H1 (cell line): ENCODE measurements around the gene CD300LF. TPM values are rescaled to one million over a fixed set of nuclear protein-coding genes. Genes with fewer than 3 reads are reported as not detected.

Experiments
- CTCF ChIA-PET: fragments of 300-600 bp; sonication (Branson Sonifier 250); formaldehyde crosslinking; loops from one replicate; lab custom pipeline; 2021; ENCODE audit not compliant: partially characterized antibody; lab: Charles Lee
- POLR2A ChIA-PET: fragments of 300-600 bp; sonication (Branson Sonifier 250); formaldehyde crosslinking; loops from one replicate; lab custom pipeline; 2021; ENCODE audit warnings: inconsistent platforms; ENCODE audit not compliant: partially characterized antibody; lab: Charles Lee
- DNase-seq, 2 experiments: peaks; one replicate each; pipeline versions ENCODE4 v3.0.0 to v3.0.0-alpha.2; 2010 to 2022; ENCODE audit warnings: low spot score in 2 of 2, low read depth in 1 of 2, mixed read lengths in 1 of 2
- FAIRE-seq: peaks from 2 replicates; lab custom pipeline; 2011; peaks lifted over from hg19 to GRCh38; lab: Jason Lieb, UNC
- H2AFZ ChIP-seq: 2 replicates; pipeline ENCODE4 v1.8.1; 2012; ENCODE audit warnings: low read length, inconsistent platforms
- H2AK5ac ChIP-seq: 2 replicates; pipeline ENCODE4 v1.6.1; 2013; ENCODE audit warnings: low read depth, low read length
- H2BK120ac ChIP-seq: replicated peaks from 2 replicates; pipeline ENCODE3; 2013; ENCODE audit warnings: low read depth, low read length, inconsistent platforms
- H2BK12ac ChIP-seq: 2 replicates; pipeline ENCODE4 v1.6.1; 2013; ENCODE audit warnings: low read depth, low read length
- H2BK15ac ChIP-seq: 2 replicates; pipeline ENCODE4 v1.6.1; 2013; ENCODE audit warnings: low read length
- H2BK20ac ChIP-seq: 2 replicates; pipeline ENCODE4 v1.6.1; 2013; ENCODE audit warnings: low read length
- H2BK5ac ChIP-seq: 2 replicates; pipeline ENCODE4 v1.6.1; 2013; ENCODE audit warnings: low read depth, low read length
- H3K14ac ChIP-seq: 2 replicates; pipeline ENCODE4 v1.6.1; 2013; ENCODE audit warnings: inconsistent platforms; ENCODE audit not compliant: insufficient read length
- H3K18ac ChIP-seq: 2 replicates; pipeline ENCODE4 v1.6.1; 2013; ENCODE audit warnings: low read length; ENCODE audit errors: extremely low read depth
- H3K23ac ChIP-seq: 2 replicates; pipeline ENCODE4 v1.6.1; 2013; ENCODE audit warnings: inconsistent platforms; ENCODE audit not compliant: insufficient read length
- H3K23me2 ChIP-seq: 2 replicates; pipeline ENCODE4 v1.6.1; 2013; ENCODE audit warnings: low read depth, low read length
- H3K27ac ChIP-seq: 2 replicates; pipeline ENCODE4 v1.6.1; 2011; ENCODE audit warnings: low read depth, low read length, inconsistent platforms
- H3K27me3 ChIP-seq, 4 experiments: replicated peaks in 1 of 4; 1 replicate in 1 of 4; 2 replicates in 3 of 4; pipeline versions ENCODE4 v1.6.1 to v1.8.1; 2011 to 2013; ENCODE audit warnings: low read length in 3 of 4, mild to moderate bottlenecking in 3 of 4, inconsistent platforms in 2 of 4, mixed read lengths in 2 of 4, moderate library complexity in 1 of 4; ENCODE audit not compliant: control insufficient read depth in 3 of 4, insufficient read depth in 3 of 4; ENCODE audit errors: extremely low read depth in 1 of 4
- H3K36me3 ChIP-seq, 4 experiments: 2 replicates each; pipeline versions ENCODE4 v1.6.1 to v1.8.1; 2011 to 2013; ENCODE audit warnings: mild to moderate bottlenecking in 4 of 4, low read length in 3 of 4, moderate library complexity in 2 of 4, control low read depth in 1 of 4, inconsistent platforms in 1 of 4; ENCODE audit not compliant: insufficient read depth in 4 of 4, control insufficient read depth in 2 of 4
- H3K4ac ChIP-seq: replicated peaks from 2 replicates; pipeline ENCODE3; 2013; ENCODE audit warnings: low read length, low read depth, mixed read lengths, inconsistent platforms; ENCODE audit not compliant: insufficient read length
- H3K4me1 ChIP-seq, 4 experiments: replicated peaks in 1 of 4; 1 replicate in 1 of 4; 2 replicates in 3 of 4; pipeline versions ENCODE4 v1.6.1 to v1.8.1; 2011 to 2013; ENCODE audit warnings: low read length in 3 of 4, inconsistent platforms in 2 of 4, mixed read lengths in 1 of 4; ENCODE audit not compliant: insufficient read depth in 4 of 4, control insufficient read depth in 3 of 4
- H3K4me2 ChIP-seq, 2 experiments: 2 replicates each; pipeline versions ENCODE4 v1.6.1 to v1.8.1; 2011 to 2013; ENCODE audit warnings: low read depth in 2 of 2, low read length in 2 of 2, control low read depth in 1 of 2, inconsistent platforms in 1 of 2, mild to moderate bottlenecking in 1 of 2; ENCODE audit not compliant: insufficient read depth in 1 of 2
- H3K4me3 ChIP-seq, 4 experiments: fragments of 200-600, 300-600 bp in 1 of 4; sonication (generic), shearing (Covaris generic), sonication (Bioruptor Twin) in 1 of 4; 2 replicates each; pipeline versions ENCODE4 v1.5.1 to v1.8.1; 2011 to 2016; ENCODE audit warnings: low read length in 4 of 4, low read depth in 3 of 4, control low read depth in 2 of 4, inconsistent platforms in 2 of 4, mild to moderate bottlenecking in 2 of 4, mixed read lengths in 1 of 4, moderate library complexity in 1 of 4; ENCODE audit not compliant: insufficient read depth in 2 of 4; ENCODE audit errors: extremely low read depth in 1 of 4
- H3K56ac ChIP-seq: replicated peaks from 2 replicates; pipeline ENCODE3; 2013; ENCODE audit warnings: low read depth, mild to moderate bottlenecking, mixed read lengths, low read length, inconsistent platforms; ENCODE audit not compliant: insufficient read length
- H3K79me1 ChIP-seq: 2 replicates; pipeline ENCODE4 v1.6.1; 2013; ENCODE audit warnings: low read depth, low read length, control low read depth
- H3K79me2 ChIP-seq, 2 experiments: 2 replicates each; pipeline versions ENCODE4 v1.6.1 to v1.8.1; 2012 to 2013; ENCODE audit warnings: low read length in 2 of 2, mild to moderate bottlenecking in 2 of 2, inconsistent platforms in 1 of 2; ENCODE audit not compliant: insufficient read depth in 2 of 2, control insufficient read depth in 1 of 2
- H3K9ac ChIP-seq, 4 experiments: replicated peaks in 1 of 4; 1 replicate in 1 of 4; 2 replicates in 3 of 4; pipeline versions ENCODE4 v1.6.1 to v1.8.1; 2011 to 2013; ENCODE audit warnings: low read depth in 3 of 4, low read length in 3 of 4, control low read depth in 2 of 4, mild to moderate bottlenecking in 2 of 4, moderate library complexity in 2 of 4, inconsistent platforms in 1 of 4; ENCODE audit errors: extremely low read depth in 1 of 4
- H3K9me3 ChIP-seq, 2 experiments: 2 replicates each; pipeline versions ENCODE4 v1.6.1 to v1.8.1; 2012 to 2013; ENCODE audit warnings: mild to moderate bottlenecking in 2 of 2, moderate library complexity in 2 of 2, control low read depth in 1 of 2, inconsistent platforms in 1 of 2, low read depth in 1 of 2, low read length in 1 of 2, mixed read lengths in 1 of 2; ENCODE audit not compliant: insufficient read depth in 2 of 2
- H4K20me1 ChIP-seq, 2 experiments: replicated peaks in 1 of 2; 2 replicates each; pipeline versions ENCODE3 to v1.8.1; 2011 to 2013; ENCODE audit warnings: inconsistent platforms in 2 of 2, low read length in 2 of 2, mild to moderate bottlenecking in 1 of 2; ENCODE audit not compliant: insufficient read depth in 2 of 2, control insufficient read depth in 1 of 2
- H4K5ac ChIP-seq: 2 replicates; pipeline ENCODE4 v1.6.1; 2013; ENCODE audit warnings: low read length, low read depth, mixed read lengths, inconsistent platforms; ENCODE audit not compliant: insufficient read length
- H4K8ac ChIP-seq: 2 replicates; pipeline ENCODE4 v1.8.0; 2013; ENCODE audit warnings: mild to moderate bottlenecking, moderate library complexity, low read length, inconsistent platforms; ENCODE audit not compliant: insufficient read depth; ENCODE audit errors: extremely low read depth
- H4K91ac ChIP-seq: replicated peaks from 2 replicates; pipeline ENCODE3; 2013; ENCODE audit warnings: low read length, mixed read lengths, inconsistent platforms; ENCODE audit not compliant: insufficient read length
- CHD1 ChIP-seq: IDR thresholded peaks from 2 replicates; pipeline ENCODE4 v1.6.1; 2012; ENCODE audit warnings: low read depth, low read length, improper control_type of control experiment
- EZH2 ChIP-seq: fragments of 200-600 bp; sonication (generic); IDR thresholded peaks from 2 replicates; pipeline ENCODE4 v1.7.1; 2012; ENCODE audit warnings: low read depth, mild to moderate bottlenecking, moderate library complexity, low read length, inconsistent platforms; ENCODE audit not compliant: severe bottlenecking
- JUN ChIP-seq: IDR thresholded peaks from 2 replicates; pipeline ENCODE4 v1.6.1; 2011; ENCODE audit warnings: low read depth, mild to moderate bottlenecking, improper control_type of control experiment, low read length
- JUND ChIP-seq: IDR thresholded peaks from 2 replicates; pipeline ENCODE4 v1.6.1; 2011; ENCODE audit warnings: mild to moderate bottlenecking, improper control_type of control experiment, low read length
- POU5F1 ChIP-seq: IDR thresholded peaks from 2 replicates; pipeline ENCODE4 v1.6.1; 2011; ENCODE audit warnings: low read depth, mild to moderate bottlenecking, low read length, moderate library complexity
- WGBS, 2 experiments: shearing (Covaris generic) in 1 of 2; methylation state at CpG; one replicate each; pipeline versions ENCODE4 v1.1.6 to v1.1.7; 2013 to 2015; ENCODE audit warnings: low lambda C conversion rate in 2 of 2, mixed read lengths in 2 of 2, inconsistent platforms in 1 of 2, low coverage in 1 of 2, missing lambda C conversion rate in 1 of 2; ENCODE audit not compliant: insufficient replicate concordance in 2 of 2, insufficient coverage in 1 of 2, insufficient read length in 1 of 2; ENCODE audit errors: extremely low coverage in 1 of 2, missing lambda C conversion rate in 1 of 2; 5-methylcytosine and 5-hydroxymethylcytosine counted together
- polyA plus RNA-seq, 7 experiments: library from polyadenylated mRNA; depleted of rRNA in 3 of 7; stranded (reverse) in 5 of 7; unstranded in 2 of 7; fragments of >200 nt in 5 of 7; fragments of 200-250 nt in 2 of 7; gene quantifications; 1 replicate in 5 of 7; 2 replicates in 1 of 7; 4 replicates in 1 of 7; pipeline versions ENCODE4 v1.2.1 to v1.2.3, GENCODE V29; 2011 to 2013; ENCODE audit warnings: missing spikeins in 2 of 7, mixed read lengths in 2 of 7
- total RNA-seq: library from RNA; stranded (reverse); fragmentation: NEBNext Ultra II Directional; extraction: Animal tissue kit (Norgen Biotek cat#: 25700); gene quantifications from 2 replicates; pipeline ENCODE4 v1.2.1, GENCODE V29; 2021
- TF ChIP-seq, protein P1 (sequence below): IDR thresholded peaks from 2 replicates; pipeline ENCODE4 v1.6.1; 2012; ENCODE audit warnings: inconsistent platforms

Gene CD300LF
- total and polyA plus RNA-seq, 2 of the 8 experiments (the other 6 are each of a cell fraction or from before 2014, with no cell fraction given), result not detected

GRCh38 chr17:74679374-74679773 lies 33.3 kb downstream of the CD300LF start:
- no peak overlapping the region for H4K8ac ChIP-seq
- H2BK15ac ChIP-seq, result no peak overlapping the region
- DNase-seq (no peak), FAIRE-seq (no peak)
- H3K27ac ChIP-seq, result no peak overlapping the region
- H3K36me3 ChIP-seq, result no peaks in the 10 kb centered on the region
- ChIA-PET CTCF (interaction anchor here (0.6 to 2.4 kb wide), 5 partner anchors 22 to 1513 kb away, joined by 3 to 7 read pairs (median 4); no protein-coding TSS in a partner anchor), POLR2A (interaction anchor here (1.2 kb wide), 1 partner anchor 16 kb away, joined by 3 read pairs; no protein-coding TSS in a partner anchor)
- H3K4me3 ChIP-seq, result no peak overlapping the region
- no peak overlapping the region for H3K4me2 ChIP-seq
- no peaks in the 10 kb centered on the region for H3K79me1 ChIP-seq
- no peak overlapping the region for H2AFZ ChIP-seq
- H4K5ac ChIP-seq, result no peak overlapping the region
- no peak overlapping the region for H3K4ac ChIP-seq
- H3K9ac ChIP-seq, result no peak overlapping the region
- H3K9me3 ChIP-seq, result no peaks in the 10 kb centered on the region
- no peak overlapping the region for H2BK120ac ChIP-seq
- H3K79me2 ChIP-seq, result no peaks in the 10 kb centered on the region
- H3K23me2 ChIP-seq, result peaks cover 2% of the 10 kb centered on the region; the same call in 1 of the 2 replicates
- no peak overlapping the region for H3K23ac ChIP-seq
- H2AK5ac ChIP-seq, result no peak overlapping the region
- H4K91ac ChIP-seq, result no peak overlapping the region
- H2BK5ac ChIP-seq, result no peak overlapping the region
- no peak overlapping the region for H2BK20ac ChIP-seq
- H3K14ac ChIP-seq, result no peak overlapping the region
- no peak overlapping the region for H3K56ac ChIP-seq
- no peak overlapping the region for H3K18ac ChIP-seq
- WGBS, 2 experiments, result 94% methylated on average over 2 of the region's 2 CpGs; no CpG with 5 or more reads in 1 of the 2 experiments
- peaks cover 0 to 9% (median 6%) of the 10 kb centered on the region in 4 experiments; a peak in 5 of 7 replicates for H3K4me1 ChIP-seq
- H4K20me1 ChIP-seq, result no peaks in the 10 kb centered on the region
- H2BK12ac ChIP-seq, result no peak overlapping the region
- peaks cover 0 to 6% (median 0%) of the 10 kb centered on the region in 4 experiments; a peak in 3 of 7 replicates for H3K27me3 ChIP-seq
- TF ChIP-seq EZH2, result no peak
- no peak for TF ChIP-seq JUND
- TF ChIP-seq, protein P1, sequence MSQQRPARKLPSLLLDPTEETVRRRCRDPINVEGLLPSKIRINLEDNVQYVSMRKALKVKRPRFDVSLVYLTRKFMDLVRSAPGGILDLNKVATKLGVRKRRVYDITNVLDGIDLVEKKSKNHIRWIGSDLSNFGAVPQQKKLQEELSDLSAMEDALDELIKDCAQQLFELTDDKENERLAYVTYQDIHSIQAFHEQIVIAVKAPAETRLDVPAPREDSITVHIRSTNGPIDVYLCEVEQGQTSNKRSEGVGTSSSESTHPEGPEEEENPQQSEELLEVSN, result no peak
- TF ChIP-seq POU5F1, result no peak
- no peak for TF ChIP-seq JUN
- TF ChIP-seq CHD1, result no peak
